Heart left ventricle (tissue), 13 donors: ENCODE results near the gene DNTT.

ENCODE experiments used
- POLR2A ChIP-seq, 2 donors: fragments of 450-650 bp; IDR thresholded peaks; one replicate each; pipeline ENCODE4 v1.6.1; 2017; ENCODE audit warnings: antibody characterized with exemption in 2 of 2, mild to moderate bottlenecking in 2 of 2, moderate library complexity in 2 of 2
- TF ChIP-seq, protein P1 (sequence below), 12 donors: fragments of 200-600 bp; sonication (generic) in 4 of 12; IDR thresholded peaks; one replicate each; pipeline versions ENCODE4 v1.5.0 to v1.8.0; 2018 to 2022; ENCODE audit warnings: antibody characterized with exemption in 12 of 12, mild to moderate bottlenecking in 5 of 12
- donor health status: ischemic (EF 13 %, LVEDD 7.1; RV severe dilation, severe dysfunction).
- donor health status: DM: no; HTN: yes; CAD: no.
- donor health status: DM: no; HTN: no; CAD: no.
- donor health status: ischemic (EF 25% LVEDD 6.9; RV normal size, moderate dysfunction).
- donor health status: ischemic (EF 25% LVEDD 5.7; RV mildly dilated, moderate dysfunction).
- donor health status: ischemic (EF 35%, LVEDD 5.7; RV mildly dilated, moderate dysfunction).
- donor health status: nonischemic (EF 11% LVEDD 7.7; RV severe dilation, severe dysfunction).
- donor health status: DM: yes; HTN: yes; CAD: no.
- donor health status: PGD.
- donor health status: ischemic (EF 29% LVEDD 5.4; RV normal size, mild dysfunction).
- donor health status: nonischemic (EF 23%, LVEDD 6.1; RV moderate dilation, normal function).

DNA sequence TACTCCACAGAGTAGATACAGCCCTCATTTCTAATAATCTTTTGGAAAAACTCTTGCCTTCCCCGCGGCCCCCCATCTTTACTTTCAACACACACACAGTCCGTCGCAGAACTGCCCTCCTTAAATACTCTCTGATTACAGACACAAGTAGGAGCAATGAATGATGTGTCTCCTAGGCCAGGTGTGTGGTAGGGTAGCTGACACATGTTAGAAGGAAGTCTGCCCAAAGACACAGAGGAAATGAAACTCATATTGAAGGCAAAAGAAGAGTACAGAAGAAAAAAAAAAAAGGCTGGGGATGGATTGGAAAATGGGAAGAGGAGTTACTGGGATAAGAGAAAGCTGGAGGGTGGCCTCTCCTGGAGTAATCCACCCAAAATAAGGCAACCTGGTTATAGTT lies 39.9 kb downstream of the DNTT start:
- no peak for TF ChIP-seq POLR2A (IDR thresholded peaks at IDR 0.05)
- TF ChIP-seq, protein P1, sequence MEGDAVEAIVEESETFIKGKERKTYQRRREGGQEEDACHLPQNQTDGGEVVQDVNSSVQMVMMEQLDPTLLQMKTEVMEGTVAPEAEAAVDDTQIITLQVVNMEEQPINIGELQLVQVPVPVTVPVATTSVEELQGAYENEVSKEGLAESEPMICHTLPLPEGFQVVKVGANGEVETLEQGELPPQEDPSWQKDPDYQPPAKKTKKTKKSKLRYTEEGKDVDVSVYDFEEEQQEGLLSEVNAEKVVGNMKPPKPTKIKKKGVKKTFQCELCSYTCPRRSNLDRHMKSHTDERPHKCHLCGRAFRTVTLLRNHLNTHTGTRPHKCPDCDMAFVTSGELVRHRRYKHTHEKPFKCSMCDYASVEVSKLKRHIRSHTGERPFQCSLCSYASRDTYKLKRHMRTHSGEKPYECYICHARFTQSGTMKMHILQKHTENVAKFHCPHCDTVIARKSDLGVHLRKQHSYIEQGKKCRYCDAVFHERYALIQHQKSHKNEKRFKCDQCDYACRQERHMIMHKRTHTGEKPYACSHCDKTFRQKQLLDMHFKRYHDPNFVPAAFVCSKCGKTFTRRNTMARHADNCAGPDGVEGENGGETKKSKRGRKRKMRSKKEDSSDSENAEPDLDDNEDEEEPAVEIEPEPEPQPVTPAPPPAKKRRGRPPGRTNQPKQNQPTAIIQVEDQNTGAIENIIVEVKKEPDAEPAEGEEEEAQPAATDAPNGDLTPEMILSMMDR (IDR thresholded peaks at IDR 0.05), result no peak
